Measurements from ENCODE around the gene NR1H4. TPM values are rescaled to one million over a fixed set of nuclear protein-coding genes. Genes with fewer than 3 reads are reported as not detected.

Gene NR1H4
- total RNA-seq, 3 donors from 2014 or later (not counting 1 experiment from before 2014, with no cell fraction given): not detected

DNA sequence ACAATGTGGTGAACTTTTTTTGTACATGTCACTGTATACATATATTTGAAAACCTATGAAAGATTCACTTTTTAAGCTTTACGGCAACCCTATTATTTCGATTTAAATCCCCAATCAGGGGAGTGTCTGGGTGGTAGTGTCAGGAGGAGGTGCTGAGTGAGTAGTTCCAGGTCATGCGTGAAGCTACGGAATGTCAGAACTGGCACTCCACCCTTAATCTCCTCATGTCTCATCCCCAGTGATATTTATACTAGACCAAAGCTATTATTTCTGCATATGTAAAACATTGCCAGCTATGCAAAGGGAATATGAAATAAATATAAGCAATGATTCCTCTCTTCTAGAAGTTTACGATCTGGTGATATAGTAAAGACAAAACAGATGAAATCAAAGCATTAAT lies 12.3 kb downstream of the NR1H4 start:
- intact Hi-C loops (cut with micrococcal nuclease): no loop called here
- Histone ChIP-seq H3K4me1 (ENCODE audit: control insufficient read depth, insufficient read depth, low read length) (no peaks in the 10 kb centered on the region), H3K27me3 (ENCODE audit: control insufficient read depth, insufficient read depth, low read length) (no peaks in the 10 kb centered on the region), H3K36me3 (ENCODE audit: control insufficient read depth, insufficient read depth, low read length) (no peaks in the 10 kb centered on the region), H3K27ac (ENCODE audit: low read length) (no peak overlapping the region), H3K4me3 (ENCODE audit: low read length) (no peak overlapping the region), H3K9me3 (ENCODE audit: control insufficient read depth, insufficient read depth, low read length) (no peaks in the 10 kb centered on the region)
- H3K36me3 Mint-ChIP-seq: no peaks in the 10 kb centered on the region
- DNase-seq (no peak), ATAC-seq (no peak)
- TF ChIP-seq, protein P1, sequence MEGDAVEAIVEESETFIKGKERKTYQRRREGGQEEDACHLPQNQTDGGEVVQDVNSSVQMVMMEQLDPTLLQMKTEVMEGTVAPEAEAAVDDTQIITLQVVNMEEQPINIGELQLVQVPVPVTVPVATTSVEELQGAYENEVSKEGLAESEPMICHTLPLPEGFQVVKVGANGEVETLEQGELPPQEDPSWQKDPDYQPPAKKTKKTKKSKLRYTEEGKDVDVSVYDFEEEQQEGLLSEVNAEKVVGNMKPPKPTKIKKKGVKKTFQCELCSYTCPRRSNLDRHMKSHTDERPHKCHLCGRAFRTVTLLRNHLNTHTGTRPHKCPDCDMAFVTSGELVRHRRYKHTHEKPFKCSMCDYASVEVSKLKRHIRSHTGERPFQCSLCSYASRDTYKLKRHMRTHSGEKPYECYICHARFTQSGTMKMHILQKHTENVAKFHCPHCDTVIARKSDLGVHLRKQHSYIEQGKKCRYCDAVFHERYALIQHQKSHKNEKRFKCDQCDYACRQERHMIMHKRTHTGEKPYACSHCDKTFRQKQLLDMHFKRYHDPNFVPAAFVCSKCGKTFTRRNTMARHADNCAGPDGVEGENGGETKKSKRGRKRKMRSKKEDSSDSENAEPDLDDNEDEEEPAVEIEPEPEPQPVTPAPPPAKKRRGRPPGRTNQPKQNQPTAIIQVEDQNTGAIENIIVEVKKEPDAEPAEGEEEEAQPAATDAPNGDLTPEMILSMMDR (IDR thresholded peaks at IDR 0.05): no peak
- no CpG with 5 or more reads among the region's 5 CpGs for WGBS (ENCODE audit: insufficient coverage)
- no peak overlapping the region for H3K27ac Mint-ChIP-seq
- peaks cover 0 to 2% of the 10 kb centered on the region in 2 donors for H3K9me3 Mint-ChIP-seq
- no peak overlapping the region for H3K4me3 Mint-ChIP-seq
- no peaks in the 10 kb centered on the region for H3K4me1 Mint-ChIP-seq
- peaks cover 0 to 8% of the 10 kb centered on the region in 2 donors for H3K27me3 Mint-ChIP-seq (ENCODE audit: low read depth in 2 of 2)

DNA sequence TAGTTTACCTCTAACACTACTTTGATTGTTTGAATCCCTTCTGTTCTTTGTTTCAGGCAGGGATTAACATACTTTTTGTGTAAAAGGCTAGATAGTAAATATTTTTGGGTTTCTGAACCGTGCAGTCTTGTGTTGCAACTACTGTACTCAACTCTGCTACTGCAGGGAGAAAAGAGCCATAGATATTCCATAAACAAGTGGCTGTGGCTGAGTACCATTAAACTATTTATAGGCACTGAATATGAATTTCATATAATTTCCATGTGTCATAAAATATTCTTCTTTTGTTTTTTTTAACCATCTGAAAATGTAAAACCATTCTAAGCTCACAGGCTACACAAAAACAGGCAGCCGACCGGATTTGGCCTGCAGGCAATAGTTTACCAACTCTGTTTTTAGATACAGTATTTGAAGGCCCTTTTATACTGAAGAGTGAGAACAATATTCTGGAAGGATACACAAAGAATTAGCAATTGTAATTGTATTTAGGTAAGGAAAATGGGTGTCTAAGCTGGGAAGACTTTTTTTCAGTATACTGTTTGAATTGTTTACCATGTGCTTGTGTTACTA lies 15.7 kb downstream of the NR1H4 start:
- TF ChIP-seq, protein P1 (IDR thresholded peaks at IDR 0.05): no peak
- H3K27ac Mint-ChIP-seq: no peak overlapping the region
- ATAC-seq: no peak
- 92% methylated on average over 3 of the region's 3 CpGs for WGBS (ENCODE audit: insufficient coverage)
- Histone ChIP-seq H3K4me1 (ENCODE audit: control insufficient read depth, insufficient read depth, low read length) (no peaks in the 10 kb centered on the region), H3K9me3 (ENCODE audit: control insufficient read depth, insufficient read depth, low read length) (no peaks in the 10 kb centered on the region), H3K36me3 (ENCODE audit: control insufficient read depth, insufficient read depth, low read length) (no peaks in the 10 kb centered on the region), H3K4me3 (ENCODE audit: low read length) (no peak overlapping the region), H3K27me3 (ENCODE audit: control insufficient read depth, insufficient read depth, low read length) (no peaks in the 10 kb centered on the region), H3K27ac (ENCODE audit: low read length) (no peak overlapping the region)
- H3K4me3 Mint-ChIP-seq: no peak overlapping the region
- DNase-seq: no peak
- H3K27me3 Mint-ChIP-seq (ENCODE audit: low read depth in 2 of 2): peaks cover 5% of the 10 kb centered on the region in 2 donors
- no peaks in the 10 kb centered on the region for H3K36me3 Mint-ChIP-seq
- H3K9me3 Mint-ChIP-seq: peaks cover 0 to 4% of the 10 kb centered on the region in 2 donors
- H3K4me1 Mint-ChIP-seq: no peaks in the 10 kb centered on the region
- intact Hi-C loops (cut with micrococcal nuclease): no loop called here

- Histone ChIP-seq H3K4me3 (ENCODE audit: low read length) (no peak overlapping the region), H3K9me3 (ENCODE audit: control insufficient read depth, insufficient read depth, low read length) (no peaks in the 10 kb centered on the region), H3K27ac (ENCODE audit: low read length) (no peak overlapping the region), H3K4me1 (ENCODE audit: control insufficient read depth, insufficient read depth, low read length) (no peaks in the 10 kb centered on the region), H3K27me3 (ENCODE audit: control insufficient read depth, insufficient read depth, low read length) (no peaks in the 10 kb centered on the region), H3K36me3 (ENCODE audit: control insufficient read depth, insufficient read depth, low read length) (no peaks in the 10 kb centered on the region)
- Mint-ChIP-seq H3K4me3 (no peak overlapping the region), H3K36me3 (no peaks in the 10 kb centered on the region), H3K4me1 (no peaks in the 10 kb centered on the region), H3K27ac (no peak overlapping the region), H3K27me3 (ENCODE audit: low read depth in 2 of 2) (peaks cover 0 to 5% of the 10 kb centered on the region in 2 donors), H3K9me3 (peaks cover 0 to 2% of the 10 kb centered on the region in 2 donors)
- WGBS (ENCODE audit: insufficient coverage): 78% methylated on average over 1 of the region's 1 CpG
- no peak for ATAC-seq
- intact Hi-C loops (cut with micrococcal nuclease): no loop called here
- no peak for DNase-seq
- TF ChIP-seq, protein P1 (IDR thresholded peaks at IDR 0.05): no peak
Observed at GRCh38 chr12:100490056-100490455, 16.4 kb downstream of the NR1H4 start.

GRCh38 chr12:100491104-100491503 lies 17.4 kb downstream of the NR1H4 start:
- Mint-ChIP-seq H3K4me3 (no peak overlapping the region), H3K27me3 (ENCODE audit: low read depth in 2 of 2) (peaks cover 0 to 5% of the 10 kb centered on the region in 2 donors), H3K9me3 (peaks cover 0 to 2% of the 10 kb centered on the region in 2 donors), H3K4me1 (no peaks in the 10 kb centered on the region), H3K27ac (no peak overlapping the region), H3K36me3 (no peaks in the 10 kb centered on the region)
- DNase-seq: no peak
- Histone ChIP-seq H3K36me3 (ENCODE audit: control insufficient read depth, insufficient read depth, low read length) (no peaks in the 10 kb centered on the region), H3K27ac (ENCODE audit: low read length) (no peak overlapping the region), H3K27me3 (ENCODE audit: control insufficient read depth, insufficient read depth, low read length) (no peaks in the 10 kb centered on the region), H3K4me1 (ENCODE audit: control insufficient read depth, insufficient read depth, low read length) (no peaks in the 10 kb centered on the region), H3K4me3 (ENCODE audit: low read length) (no peak overlapping the region), H3K9me3 (ENCODE audit: control insufficient read depth, insufficient read depth, low read length) (no peaks in the 10 kb centered on the region)
- intact Hi-C loops (cut with micrococcal nuclease): no loop called here
- TF ChIP-seq, protein P1 (IDR thresholded peaks at IDR 0.05): no peak
- 91% methylated on average over 2 of the region's 4 CpGs for WGBS (ENCODE audit: insufficient coverage)
- no peak for ATAC-seq
